Mesothelial cell of epicardium (in vitro differentiated cells): ENCODE results near the gene RAB36. TPM values are rescaled to one million over a fixed set of nuclear protein-coding genes. Genes with fewer than 3 reads are reported as not detected.

Source experiments
- DNase-seq, 2 experiments: peaks; one replicate each; pipeline ENCODE4 v3.0.0; 2021; ENCODE audit warnings: low spot score in 2 of 2; ENCODE audit not compliant: unreplicated experiment in 2 of 2
- H3K27ac Mint-ChIP-seq: 2 replicates; pipeline ENCODE4 v1.8.0; 2021; ENCODE audit warnings: mixed read lengths
- H3K27me3 Mint-ChIP-seq: 2 replicates; pipeline ENCODE4 v1.8.0; 2021; ENCODE audit warnings: low read depth, mixed read lengths
- H3K36me3 Mint-ChIP-seq: 2 replicates; pipeline ENCODE4 v1.8.0; 2021; ENCODE audit warnings: mixed read lengths
- H3K4me1 Mint-ChIP-seq: 2 replicates; pipeline ENCODE4 v1.8.0; 2021; ENCODE audit warnings: mixed read lengths
- H3K4me3 Mint-ChIP-seq: 2 replicates; pipeline ENCODE4 v1.8.0; 2021; ENCODE audit warnings: mild to moderate bottlenecking, moderate library complexity, mixed read lengths
- H3K9me3 Mint-ChIP-seq: 2 replicates; pipeline ENCODE4 v1.8.0; 2021; ENCODE audit warnings: mixed read lengths
- CTCF ChIP-seq: fragments of 200-600 bp; sonication (generic); IDR thresholded peaks from one replicate; pipeline ENCODE4 v1.5.0; 2021; ENCODE audit warnings: antibody characterized with exemption; ENCODE audit not compliant: unreplicated experiment
- total RNA-seq: library from RNA; stranded (reverse); gene quantifications from 3 replicates; pipeline ENCODE4 v1.2.1, GENCODE V29; 2021

The RAB36 gene
- total RNA-seq, 1 donor from 2014 or later, result 6.4 TPM

- H3K27me3 Mint-ChIP-seq, result no peaks in the 10 kb centered on the region
These were observed 2.2 kb upstream of the RAB36 start for GRCh38 chr22:23143119-23143518.

GRCh38 chr22:23144432-23144831 is 845 bp upstream of the RAB36 start:
- Mint-ChIP-seq H3K9me3 (no peaks in the 10 kb centered on the region), H3K4me1 (peaks cover 43% of the 10 kb centered on the region), H3K4me3 (no peak overlapping the region), H3K27me3 (no peaks in the 10 kb centered on the region), H3K36me3 (no peaks in the 10 kb centered on the region), H3K27ac (no peak overlapping the region)
- TF ChIP-seq CTCF, result no peak
- DNase-seq, result no peak

More at GRCh38 chr22:23143119-23143518, 2.2 kb upstream of the RAB36 start:
- no peak for DNase-seq
- no peaks in the 10 kb centered on the region for H3K36me3 Mint-ChIP-seq
- peaks cover 43% of the 10 kb centered on the region for H3K4me1 Mint-ChIP-seq
- no peaks in the 10 kb centered on the region for H3K9me3 Mint-ChIP-seq
- no peak overlapping the region for H3K4me3 Mint-ChIP-seq
- no peak for TF ChIP-seq CTCF
- no peak overlapping the region for H3K27ac Mint-ChIP-seq

- Mint-ChIP-seq H3K27ac (no peak overlapping the region), H3K27me3 (no peaks in the 10 kb centered on the region), H3K4me3 (peak overlapping the region; percentile 75), H3K4me1 (peaks cover 48% of the 10 kb centered on the region), H3K9me3 (no peaks in the 10 kb centered on the region), H3K36me3 (peaks cover 6% of the 10 kb centered on the region)
- no peak for DNase-seq
- no peak for TF ChIP-seq CTCF
These were observed 697 bp downstream of the RAB36 start for GRCh38 chr22:23145878-23146470.

- DNase-seq, result no peak
- H3K27me3 Mint-ChIP-seq, result no peaks in the 10 kb centered on the region
- peak overlapping the region; percentile 25 for H3K27ac Mint-ChIP-seq
- H3K36me3 Mint-ChIP-seq, result peaks cover 6% of the 10 kb centered on the region
- peak overlapping the region; percentile 30 for H3K4me3 Mint-ChIP-seq
- peaks cover 44% of the 10 kb centered on the region for H3K4me1 Mint-ChIP-seq
- no peak for TF ChIP-seq CTCF
- H3K9me3 Mint-ChIP-seq, result no peaks in the 10 kb centered on the region
These were observed 1.4 kb downstream of the RAB36 start for GRCh38 chr22:23146478-23147205.

- no peak for DNase-seq
- H3K27me3 Mint-ChIP-seq, result no peaks in the 10 kb centered on the region
- peak overlapping the region; percentile 35 for H3K27ac Mint-ChIP-seq
These were observed 2.5 kb downstream of the RAB36 start for GRCh38 chr22:23147617-23148387.

More at GRCh38 chr22:23147617-23148387, 2.5 kb downstream of the RAB36 start:
- Mint-ChIP-seq H3K36me3 (peaks cover 6% of the 10 kb centered on the region), H3K9me3 (no peaks in the 10 kb centered on the region), H3K4me3 (peak overlapping the region; percentile 1), H3K4me1 (peaks cover 37% of the 10 kb centered on the region)
- no peak for TF ChIP-seq CTCF
